Caco-2 (cell line): ENCODE results near the gene CDIP1. TPM values are rescaled to one million over a fixed set of nuclear protein-coding genes. Genes with fewer than 3 reads are reported as not detected.
A peak's percentile ranks its signal among the peaks of the same experiment; 100 is the strongest.

Experiments used
- Bru-seq: library from RNA; stranded (reverse); fragments of 400-500 nt; gene quantifications from one replicate; lab custom pipeline; 2021; lab: Mats Ljungman, UMichigan
- BruChase-seq, 2 experiments: library from RNA; stranded (reverse); fragments of 400-500 nt; gene quantifications; one replicate each; lab custom pipeline; 2021; lab: Mats Ljungman, UMichigan
- BruUV-seq: library from RNA; stranded (reverse); fragments of 400-500 nt; replicated peaks from 2 replicates; lab custom pipeline; 2021; lab: Mats Ljungman, UMichigan
- CTCF ChIA-PET: fragments of 300-600 bp; sonication (Branson Sonifier 250); formaldehyde crosslinking; loops from one replicate; lab custom pipeline; 2022; ENCODE audit warnings: antibody characterized with exemption; lab: Charles Lee
- POLR2A ChIA-PET: fragments of 300-600 bp; sonication (Branson Sonifier 250); formaldehyde crosslinking; loops from one replicate; lab custom pipeline; 2022; ENCODE audit warnings: antibody characterized with exemption; lab: Charles Lee
- DNase-seq, 2 experiments: peaks; one replicate each; pipeline versions ENCODE4 v3.0.0 to v3.0.0-alpha.2; 2020 to 2022
- H3K27me3 ChIP-seq: replicated peaks from 2 replicates; pipeline ENCODE4 v1.6.0; 2011; ENCODE audit warnings: low read length; ENCODE audit not compliant: control insufficient read depth, insufficient read depth
- H3K36me3 ChIP-seq: 2 replicates; pipeline ENCODE4 v1.5.1; 2011; ENCODE audit warnings: low read length; ENCODE audit not compliant: control insufficient read depth, insufficient read depth
- H3K4me1 ChIP-seq: fragments of 250-450 bp; sonication (Bioruptor Pico); 2 replicates; pipeline ENCODE4 v1.5.1; 2020; ENCODE audit warnings: mild to moderate bottlenecking
- H3K4me3 ChIP-seq: 2 replicates; pipeline ENCODE4 v1.5.1; 2011; ENCODE audit warnings: low read depth, mild to moderate bottlenecking, control low read depth, low read length
- H3K9me3 ChIP-seq: fragments of 250-450 bp; sonication (Bioruptor Pico); 2 replicates; pipeline ENCODE4 v1.5.1; 2020; ENCODE audit warnings: mild to moderate bottlenecking, moderate library complexity
- H3K27ac Mint-ChIP-seq: one replicate; pipeline ENCODE4 v1.8.0; 2022; ENCODE audit warnings: mixed read lengths; ENCODE audit not compliant: unreplicated experiment
- H3K27me3 Mint-ChIP-seq: one replicate; pipeline ENCODE4 v1.8.0; 2022; ENCODE audit warnings: mixed read lengths; ENCODE audit not compliant: insufficient read depth, unreplicated experiment
- H3K36me3 Mint-ChIP-seq: one replicate; pipeline ENCODE4 v1.8.0; 2022; ENCODE audit warnings: mild to moderate bottlenecking, mixed read lengths; ENCODE audit not compliant: insufficient read depth, unreplicated experiment
- H3K4me1 Mint-ChIP-seq: one replicate; pipeline ENCODE4 v1.8.0; 2022; ENCODE audit warnings: low read depth, mixed read lengths; ENCODE audit not compliant: unreplicated experiment
- H3K4me3 Mint-ChIP-seq: one replicate; pipeline ENCODE4 v1.8.0; 2022; ENCODE audit warnings: mild to moderate bottlenecking, moderate library complexity, mixed read lengths; ENCODE audit not compliant: unreplicated experiment
- H3K9me3 Mint-ChIP-seq: one replicate; pipeline ENCODE4 v1.8.0; 2022; ENCODE audit warnings: mixed read lengths; ENCODE audit not compliant: unreplicated experiment
- intact Hi-C: fragments of 100-400 bp; cut with micrococcal nuclease; formaldehyde crosslinking; loops from one replicate; pipeline ENCODE4 v1.10.0; 2022; ENCODE audit not compliant: unreplicated experiment
- long read RNA-seq: library from polyadenylated mRNA; stranded (forward); transcript quantifications from one replicate; pipeline ENCODE4 v2.0.0, GENCODE V29; 2022
- total RNA-seq: library from RNA; stranded (reverse); gene quantifications from 2 replicates; pipeline ENCODE4 v1.2.3, GENCODE V29; 2022
- TF ChIP-seq, protein P1 (sequence below), 2 experiments: fragments of 200-600 bp in 1 of 2; IDR thresholded peaks; 1 replicate in 1 of 2; 2 replicates in 1 of 2; pipeline versions ENCODE4 v1.5.1 to v1.8.0; 2011 to 2022; ENCODE audit warnings: antibody characterized with exemption in 1 of 2, control low read depth in 1 of 2, inconsistent platforms in 1 of 2, low read depth in 1 of 2, low read length in 1 of 2, mild to moderate bottlenecking in 1 of 2, moderate library complexity in 1 of 2; ENCODE audit not compliant: insufficient read depth in 1 of 2, severe bottlenecking in 1 of 2, unreplicated experiment in 1 of 2

Gene CDIP1
- total RNA-seq (45.0 and 51.7 TPM in 2 replicates), Bru-seq, nascent RNA (percentile 66 among the genes with signal in this experiment), BruChase-seq, experiment 1, labeled RNA remaining after a 2-hour chase (percentile 71 among the genes with signal in this experiment), BruChase-seq, experiment 2, labeled RNA remaining after a 6-hour chase (percentile 80 among the genes with signal in this experiment)
- long read RNA-seq, transcript CDIP1-205 (6 exons, 2,774 nt), result minor isoform, 19 of 121 reads
- long read RNA-seq, transcript CDIP1-209 (6 exons, 2,062 nt), result major isoform, 29 of 121 reads
- long read RNA-seq, partial matches to known transcripts, result 7 of 121 reads
- long read RNA-seq, other reads (novel, unspliced or antisense), result 65 of 121 reads

- H3K4me3 ChIP-seq, result peak within 1 kb of the TSS; percentile 90
- Mint-ChIP-seq H3K27me3 (no peaks in the 10 kb centered on the region), H3K9me3 (peaks cover 9% of the 10 kb centered on the region), H3K27ac (peak within 1 kb of the TSS; percentile 88), H3K36me3 (peaks cover 33% of the 10 kb centered on the region), H3K4me1 (no peaks in the 10 kb centered on the region), H3K4me3 (peak within 1 kb of the TSS; percentile 75)
- DNase-seq, result peak; percentile 97
- intact Hi-C loops, result no loop called here
- CTCF ChIA-PET, result interaction anchor here (0.5 to 1.7 kb wide), 9 partner anchors 10 to 86 kb away, joined by 3 to 11 read pairs (median 3); partner anchors contain the start of gene MGRN1
- H3K36me3 ChIP-seq, result no peaks in the 10 kb centered on the region; the same call in 1 of the 2 replicates
- TF ChIP-seq, protein P1, sequence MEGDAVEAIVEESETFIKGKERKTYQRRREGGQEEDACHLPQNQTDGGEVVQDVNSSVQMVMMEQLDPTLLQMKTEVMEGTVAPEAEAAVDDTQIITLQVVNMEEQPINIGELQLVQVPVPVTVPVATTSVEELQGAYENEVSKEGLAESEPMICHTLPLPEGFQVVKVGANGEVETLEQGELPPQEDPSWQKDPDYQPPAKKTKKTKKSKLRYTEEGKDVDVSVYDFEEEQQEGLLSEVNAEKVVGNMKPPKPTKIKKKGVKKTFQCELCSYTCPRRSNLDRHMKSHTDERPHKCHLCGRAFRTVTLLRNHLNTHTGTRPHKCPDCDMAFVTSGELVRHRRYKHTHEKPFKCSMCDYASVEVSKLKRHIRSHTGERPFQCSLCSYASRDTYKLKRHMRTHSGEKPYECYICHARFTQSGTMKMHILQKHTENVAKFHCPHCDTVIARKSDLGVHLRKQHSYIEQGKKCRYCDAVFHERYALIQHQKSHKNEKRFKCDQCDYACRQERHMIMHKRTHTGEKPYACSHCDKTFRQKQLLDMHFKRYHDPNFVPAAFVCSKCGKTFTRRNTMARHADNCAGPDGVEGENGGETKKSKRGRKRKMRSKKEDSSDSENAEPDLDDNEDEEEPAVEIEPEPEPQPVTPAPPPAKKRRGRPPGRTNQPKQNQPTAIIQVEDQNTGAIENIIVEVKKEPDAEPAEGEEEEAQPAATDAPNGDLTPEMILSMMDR (IDR thresholded peaks at IDR 0.05; ENCODE audit: insufficient read depth in 1 of 2, low read depth in 1 of 2, low read length in 1 of 2, severe bottlenecking in 1 of 2, unreplicated experiment in 1 of 2), result no peak
- POLR2A ChIA-PET, result interaction anchor here (0.5 to 2.0 kb wide), 8 partner anchors 8 to 196 kb away, joined by 3 to 10 read pairs (median 6); partner anchors contain the start of genes ANKS3, DNAAF8, HMOX2 and UBALD1
- H3K4me1 ChIP-seq, result peaks cover 6% of the 10 kb centered on the region
- H3K9me3 ChIP-seq, result peaks cover 7% of the 10 kb centered on the region; the same call in 1 of the 2 replicates
- no TSS peak for BruUV-seq
- H3K27me3 ChIP-seq, result no peaks in the 10 kb centered on the region
These were observed at the start of gene CDIP1 for GRCh38 chr16:4538350-4539235. CDIP1 (minus strand) TSS chr16:4538773; CDS start chr16:4514130, 24,643 bp downstream.

- H3K27ac Mint-ChIP-seq, result no peak overlapping the region
- CTCF ChIA-PET, result interaction anchor here (0.6 to 2.0 kb wide), 6 partner anchors 38 to 68 kb away, joined by 3 to 8 read pairs (median 4); partner anchors contain the start of genes CDIP1 and MGRN1
- no peak for DNase-seq
- H3K9me3 ChIP-seq, result no peaks in the 10 kb centered on the region
- POLR2A ChIA-PET, result no interaction called here
- no peaks in the 10 kb centered on the region for H3K36me3 ChIP-seq
- intact Hi-C loops, result no loop called here
- H3K27me3 ChIP-seq, result no peaks in the 10 kb centered on the region
- H3K9me3 Mint-ChIP-seq, result no peaks in the 10 kb centered on the region
- no TSS peak for BruUV-seq
- TF ChIP-seq, protein P1 (IDR thresholded peaks at IDR 0.05; ENCODE audit: insufficient read depth in 1 of 2, low read depth in 1 of 2, low read length in 1 of 2, severe bottlenecking in 1 of 2, unreplicated experiment in 1 of 2), result no peak
- peaks cover 4% of the 10 kb centered on the region for H3K27me3 Mint-ChIP-seq
- H3K4me1 Mint-ChIP-seq, result peaks cover 6% of the 10 kb centered on the region
- no peaks in the 10 kb centered on the region for H3K36me3 Mint-ChIP-seq
- no peak overlapping the region for H3K4me3 ChIP-seq
- no peak overlapping the region for H3K4me3 Mint-ChIP-seq
- H3K4me1 ChIP-seq, result no peaks in the 10 kb centered on the region
These were observed 47.7 kb upstream of the CDIP1 start for GRCh38 chr16:4586291-4586690.

GRCh38 chr16:4583906-4584305 lies 45.3 kb upstream of the CDIP1 start:
- no peak overlapping the region for H3K4me3 Mint-ChIP-seq
- no peak overlapping the region for H3K27ac Mint-ChIP-seq
- H3K27me3 ChIP-seq, result no peaks in the 10 kb centered on the region
- no peaks in the 10 kb centered on the region for H3K36me3 Mint-ChIP-seq
- H3K9me3 ChIP-seq, result no peaks in the 10 kb centered on the region
- POLR2A ChIA-PET, result no interaction called here
- intact Hi-C loops, result no loop called here
- no peak for DNase-seq
- H3K4me3 ChIP-seq, result no peak overlapping the region
- H3K4me1 ChIP-seq, result no peaks in the 10 kb centered on the region
- H3K36me3 ChIP-seq, result no peaks in the 10 kb centered on the region
- BruUV-seq, result no TSS peak
- CTCF ChIA-PET, result no interaction called here
- no peaks in the 10 kb centered on the region for H3K9me3 Mint-ChIP-seq
- peaks cover 4% of the 10 kb centered on the region for H3K27me3 Mint-ChIP-seq
- TF ChIP-seq, protein P1 (IDR thresholded peaks at IDR 0.05; ENCODE audit: insufficient read depth in 1 of 2, low read depth in 1 of 2, low read length in 1 of 2, severe bottlenecking in 1 of 2, unreplicated experiment in 1 of 2), result no peak
- peaks cover 6% of the 10 kb centered on the region for H3K4me1 Mint-ChIP-seq
